ENCODE results near the gene LGR4.

DNA sequence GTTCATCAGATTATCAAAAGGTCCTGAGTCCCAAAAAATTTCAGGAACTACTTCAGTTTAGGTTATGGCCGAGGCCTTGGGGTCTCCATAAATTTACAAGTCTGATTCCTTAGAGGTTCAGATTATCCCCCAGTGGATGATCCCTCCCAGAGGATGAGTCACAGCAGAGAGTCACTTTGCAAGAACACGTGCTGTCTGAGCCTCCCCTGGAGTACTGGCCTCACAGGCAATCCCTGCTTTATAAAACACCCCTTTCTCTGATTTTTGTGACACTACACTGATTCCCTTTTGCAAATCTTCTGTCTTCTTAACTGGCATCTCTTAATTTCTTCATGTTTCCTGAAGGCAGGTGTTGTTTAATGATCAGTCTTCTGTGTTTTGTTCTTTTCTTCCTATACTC is 154.8 kb downstream of the LGR4 start:
- no peak for TF ChIP-seq GATA3 (IDR thresholded peaks at IDR 0.05; ENCODE audit: low read depth, low read length)
- TF ChIP-seq GATA2 (IDR thresholded peaks at IDR 0.05; ENCODE audit: low read depth, low read length): no peak
